Coronary artery (tissue), 2 donors: ENCODE data around the gene ADGRL1.
"Not testable (repeated sequence)": the region's sequence is repeated elsewhere in the genome, so short reads cannot be mapped to it uniquely, and the experiment has no call there.

Source experiments
- DNase-seq: peaks from one replicate; pipeline ENCODE4 v3.0.0-alpha.2; 2017; ENCODE audit warnings: low spot score
- H3K27ac ChIP-seq, 2 donors: fragments of 200-600 bp; sonication (generic); one replicate each; pipeline ENCODE4 v1.5.1; 2016 to 2019
- H3K4me3 ChIP-seq: fragments of 200-600 bp; sonication (generic); 2 replicates; pipeline ENCODE4 v1.5.1; 2016; ENCODE audit warnings: mild to moderate bottlenecking, moderate library complexity
- TF ChIP-seq, protein P1 (sequence below): fragments of 200-600 bp; sonication (generic); IDR thresholded peaks from one replicate; pipeline ENCODE4 v1.5.1; 2019; ENCODE audit warnings: antibody characterized with exemption

The ADGRL1 gene

DNA sequence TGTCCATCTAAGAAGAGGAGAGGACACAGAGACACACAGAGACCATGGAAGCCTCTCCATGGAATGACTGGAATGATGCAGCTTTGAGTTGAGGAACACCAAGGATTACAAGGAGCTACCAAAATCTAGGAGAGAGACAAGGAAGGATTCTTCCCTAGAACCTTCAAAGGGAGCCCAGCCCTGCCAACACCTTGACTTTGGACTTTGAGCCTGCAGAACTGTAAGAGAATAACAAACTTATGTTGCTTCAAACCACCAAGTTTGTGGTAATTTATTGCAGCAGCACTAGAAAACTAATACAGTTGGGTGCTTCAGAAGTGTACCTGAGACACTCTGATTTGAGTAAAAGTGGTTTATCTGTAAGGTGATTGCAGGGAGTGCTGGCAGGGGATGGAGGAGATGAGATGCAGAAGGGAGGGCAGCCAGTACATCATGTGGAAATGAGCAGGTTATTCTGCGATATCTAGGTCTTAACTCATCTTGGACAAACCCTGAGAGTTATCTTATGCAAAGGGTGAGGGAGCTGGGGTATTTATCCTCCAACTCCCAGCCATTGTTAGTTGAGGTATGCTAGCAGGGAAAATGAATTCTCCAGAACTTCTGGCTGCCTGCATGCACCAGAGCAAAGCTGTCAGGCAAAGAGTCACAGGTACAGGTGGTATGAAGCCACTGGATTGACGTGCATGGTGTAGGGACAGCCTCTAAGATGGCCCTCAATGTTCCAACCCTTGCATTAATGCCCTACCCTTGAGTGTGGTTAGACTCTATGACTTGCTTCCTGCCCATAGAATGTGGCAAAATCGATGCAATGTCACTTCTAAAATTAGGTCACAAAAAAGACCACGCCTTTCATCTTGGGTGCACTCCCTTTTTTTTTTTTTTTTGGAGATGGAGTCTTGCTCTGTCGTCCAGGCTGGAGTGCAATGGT lies 31.3 kb upstream of the ADGRL1 start:
- TF ChIP-seq, protein P1, sequence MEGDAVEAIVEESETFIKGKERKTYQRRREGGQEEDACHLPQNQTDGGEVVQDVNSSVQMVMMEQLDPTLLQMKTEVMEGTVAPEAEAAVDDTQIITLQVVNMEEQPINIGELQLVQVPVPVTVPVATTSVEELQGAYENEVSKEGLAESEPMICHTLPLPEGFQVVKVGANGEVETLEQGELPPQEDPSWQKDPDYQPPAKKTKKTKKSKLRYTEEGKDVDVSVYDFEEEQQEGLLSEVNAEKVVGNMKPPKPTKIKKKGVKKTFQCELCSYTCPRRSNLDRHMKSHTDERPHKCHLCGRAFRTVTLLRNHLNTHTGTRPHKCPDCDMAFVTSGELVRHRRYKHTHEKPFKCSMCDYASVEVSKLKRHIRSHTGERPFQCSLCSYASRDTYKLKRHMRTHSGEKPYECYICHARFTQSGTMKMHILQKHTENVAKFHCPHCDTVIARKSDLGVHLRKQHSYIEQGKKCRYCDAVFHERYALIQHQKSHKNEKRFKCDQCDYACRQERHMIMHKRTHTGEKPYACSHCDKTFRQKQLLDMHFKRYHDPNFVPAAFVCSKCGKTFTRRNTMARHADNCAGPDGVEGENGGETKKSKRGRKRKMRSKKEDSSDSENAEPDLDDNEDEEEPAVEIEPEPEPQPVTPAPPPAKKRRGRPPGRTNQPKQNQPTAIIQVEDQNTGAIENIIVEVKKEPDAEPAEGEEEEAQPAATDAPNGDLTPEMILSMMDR, result no peak
- DNase-seq, result no peak
- H3K27ac ChIP-seq, result no peak overlapping the region
- H3K4me3 ChIP-seq, result no peak overlapping the region

DNA sequence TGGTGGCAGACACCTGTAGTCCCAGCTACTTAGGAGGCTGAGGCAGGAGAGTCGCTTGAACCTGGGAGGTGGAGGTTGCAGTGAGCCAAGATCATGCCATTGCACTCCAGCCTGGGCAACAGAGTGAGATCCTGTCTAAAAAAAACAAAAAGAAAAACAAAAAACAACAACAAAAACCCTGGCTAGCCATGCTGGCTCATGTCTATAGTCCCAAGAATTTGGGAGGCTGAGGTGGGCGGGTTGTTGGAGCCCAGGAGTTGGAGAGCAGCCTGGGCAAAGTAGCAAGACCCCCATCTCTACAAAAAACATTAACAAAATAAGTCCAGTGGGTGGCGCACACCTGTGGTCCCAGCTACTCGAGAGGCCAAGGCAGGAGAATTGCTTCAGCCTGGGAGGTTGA lies 27.0 kb upstream of the ADGRL1 start:
- H3K27ac ChIP-seq, DNase-seq: not testable (repeated sequence)

GRCh38 chr19:14228446-14229071 lies 22.6 kb upstream of the ADGRL1 start:
- not testable (repeated sequence) for H3K27ac ChIP-seq, DNase-seq, H3K4me3 ChIP-seq

More for the DNA sequence above, 27.0 kb upstream of the ADGRL1 start:
- H3K4me3 ChIP-seq, result not testable (repeated sequence)

- not testable (repeated sequence) for H3K27ac ChIP-seq, H3K4me3 ChIP-seq, DNase-seq
Measured at GRCh38 chr19:14226498-14226897, 20.5 kb upstream of the ADGRL1 start.

DNA sequence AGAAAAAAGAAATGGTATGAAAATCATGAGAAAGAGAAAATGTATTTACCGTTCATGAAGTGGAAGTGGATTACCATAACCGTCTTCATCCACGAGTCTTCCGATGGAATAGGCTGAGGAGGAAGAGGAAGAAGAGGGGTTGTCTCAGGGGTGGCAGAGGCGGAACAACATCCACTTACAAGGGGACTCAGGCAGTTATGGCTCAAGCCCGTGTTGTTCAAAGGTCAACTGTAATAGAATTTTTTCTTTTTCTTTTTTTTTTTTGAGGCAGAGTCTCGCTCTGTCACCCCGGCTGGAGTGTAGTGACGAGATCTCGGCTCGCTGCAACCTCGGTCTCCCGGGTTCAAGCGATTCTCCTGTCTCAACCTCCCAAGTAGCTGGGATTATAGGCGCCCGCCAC lies 16.9 kb upstream of the ADGRL1 start:
- Histone ChIP-seq H3K4me3 (no peak overlapping the region), H3K27ac (no peak overlapping the region)
- DNase-seq, result no peak
- TF ChIP-seq, protein P1, result no peak

GRCh38 chr19:14221345-14221744 lies 15.4 kb upstream of the ADGRL1 start:
- H3K27ac ChIP-seq, DNase-seq: not testable (repeated sequence)
- peak overlapping the region; percentile 28 for H3K4me3 ChIP-seq

- no peak for DNase-seq
- H3K27ac ChIP-seq, result no peak overlapping the region
- TF ChIP-seq, protein P1, result no peak
Measured at GRCh38 chr19:14218620-14219330, 12.8 kb upstream of the ADGRL1 start.

GRCh38 chr19:14217886-14218285 lies 11.9 kb upstream of the ADGRL1 start:
- H3K4me3 ChIP-seq, H3K27ac ChIP-seq, DNase-seq: not testable (repeated sequence)

More at GRCh38 chr19:14218620-14219330, 12.8 kb upstream of the ADGRL1 start:
- H3K4me3 ChIP-seq, result no peak overlapping the region

DNA sequence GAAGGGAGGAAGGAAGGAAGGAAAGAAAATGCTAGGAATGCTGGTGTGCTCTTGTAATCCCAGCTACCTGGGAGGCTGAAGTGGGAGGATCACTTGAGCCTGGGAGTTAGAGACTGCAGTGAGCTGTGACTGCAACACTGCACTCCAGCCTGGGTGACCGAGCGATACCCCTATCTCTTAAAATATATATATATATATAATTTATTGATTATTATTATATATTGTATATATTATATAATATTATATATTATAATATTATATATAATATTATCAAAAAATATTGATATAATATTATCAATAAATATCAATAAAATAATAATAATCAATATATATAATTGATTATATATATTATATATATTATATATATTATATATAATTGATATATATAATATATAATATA lies 8.6 kb upstream of the ADGRL1 start:
- no peak for DNase-seq
- TF ChIP-seq, protein P1, result no peak
- Histone ChIP-seq H3K27ac (no peak overlapping the region), H3K4me3 (no peak overlapping the region)

DNA sequence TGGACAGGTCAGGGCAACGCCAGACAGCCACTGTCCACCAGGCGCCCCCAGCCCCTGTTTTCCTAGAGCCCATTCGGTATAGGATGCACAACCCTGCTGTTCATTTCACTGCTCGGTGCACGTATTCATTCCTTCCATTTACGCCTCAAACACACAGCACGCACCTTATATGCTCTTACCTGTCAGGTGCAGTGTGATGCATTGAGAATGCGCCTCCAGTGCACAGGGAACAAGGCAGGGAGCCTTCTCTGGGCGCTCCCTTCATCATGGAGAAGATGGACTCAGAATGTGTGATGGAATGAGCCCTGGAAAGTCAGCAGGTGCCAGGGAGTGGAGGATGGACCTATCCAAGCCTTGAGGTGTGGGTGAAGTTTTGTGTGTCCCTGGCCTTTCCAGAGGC lies 4.2 kb upstream of the ADGRL1 start:
- H3K4me3 ChIP-seq, H3K27ac ChIP-seq, DNase-seq: not testable (repeated sequence)

DNA sequence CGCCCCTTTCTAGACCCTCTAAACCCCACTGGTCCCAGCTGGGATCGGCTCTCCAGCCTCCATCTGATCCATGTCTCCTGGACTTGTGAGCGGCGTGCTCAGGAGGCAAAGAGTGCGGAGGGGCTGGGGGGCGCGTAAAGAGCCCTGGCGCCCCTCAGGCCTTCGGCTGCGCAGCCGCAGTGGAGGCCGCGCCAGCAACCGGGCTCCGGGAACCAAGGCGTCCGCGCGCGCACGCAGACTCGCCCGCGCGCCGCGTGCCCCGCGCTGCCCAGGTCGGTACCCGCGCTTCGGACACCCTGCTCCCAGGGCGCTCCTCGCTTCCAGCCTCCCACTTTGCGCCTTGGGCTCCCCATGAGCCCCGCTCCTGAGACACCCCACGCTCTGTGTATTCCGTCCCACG lies 3.4 kb upstream of the ADGRL1 start:
- not testable (repeated sequence) for H3K27ac ChIP-seq, DNase-seq
- H3K4me3 ChIP-seq, result peak overlapping the region; percentile 45

DNA sequence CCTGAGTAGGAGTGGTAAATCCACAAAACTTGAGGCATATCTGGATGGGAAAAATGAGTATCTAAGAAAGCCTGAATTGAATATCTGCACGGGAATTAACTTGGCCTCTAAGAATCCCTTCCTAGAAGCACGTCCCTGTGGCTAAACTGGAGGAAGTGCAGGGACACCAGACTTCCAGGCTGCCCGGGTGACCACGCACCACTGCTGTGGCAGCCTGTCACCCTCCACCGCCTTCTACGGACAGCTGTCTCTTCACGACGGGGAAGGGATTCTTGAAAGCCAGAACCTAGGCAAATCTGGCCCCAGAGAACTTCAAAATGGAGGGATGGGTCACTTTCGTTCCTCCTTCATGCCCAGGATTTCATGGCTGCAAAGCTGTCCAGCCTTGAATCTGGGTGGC lies 2.5 kb upstream of the ADGRL1 start:
- H3K4me3 ChIP-seq, H3K27ac ChIP-seq, DNase-seq: not testable (repeated sequence)

GRCh38 chr19:14207796-14208195 lies 1.8 kb upstream of the ADGRL1 start:
- peak overlapping the region; percentile 79 for H3K4me3 ChIP-seq
- peak overlapping the region in 1 of 2 donors; percentile 76 for H3K27ac ChIP-seq
- DNase-seq, result not testable (repeated sequence)
